T follicular helper cell (primary cell): ENCODE measurements around the gene LSM4.
"Not testable (repeated sequence)": the region's sequence is repeated elsewhere in the genome, so short reads cannot be mapped to it uniquely, and the experiment has no call there.

ENCODE experiments used
- DNase-seq: peaks from one replicate; pipeline ENCODE4 v3.0.0-alpha.2; 2020; ENCODE audit warnings: low read depth

Gene LSM4

DNA sequence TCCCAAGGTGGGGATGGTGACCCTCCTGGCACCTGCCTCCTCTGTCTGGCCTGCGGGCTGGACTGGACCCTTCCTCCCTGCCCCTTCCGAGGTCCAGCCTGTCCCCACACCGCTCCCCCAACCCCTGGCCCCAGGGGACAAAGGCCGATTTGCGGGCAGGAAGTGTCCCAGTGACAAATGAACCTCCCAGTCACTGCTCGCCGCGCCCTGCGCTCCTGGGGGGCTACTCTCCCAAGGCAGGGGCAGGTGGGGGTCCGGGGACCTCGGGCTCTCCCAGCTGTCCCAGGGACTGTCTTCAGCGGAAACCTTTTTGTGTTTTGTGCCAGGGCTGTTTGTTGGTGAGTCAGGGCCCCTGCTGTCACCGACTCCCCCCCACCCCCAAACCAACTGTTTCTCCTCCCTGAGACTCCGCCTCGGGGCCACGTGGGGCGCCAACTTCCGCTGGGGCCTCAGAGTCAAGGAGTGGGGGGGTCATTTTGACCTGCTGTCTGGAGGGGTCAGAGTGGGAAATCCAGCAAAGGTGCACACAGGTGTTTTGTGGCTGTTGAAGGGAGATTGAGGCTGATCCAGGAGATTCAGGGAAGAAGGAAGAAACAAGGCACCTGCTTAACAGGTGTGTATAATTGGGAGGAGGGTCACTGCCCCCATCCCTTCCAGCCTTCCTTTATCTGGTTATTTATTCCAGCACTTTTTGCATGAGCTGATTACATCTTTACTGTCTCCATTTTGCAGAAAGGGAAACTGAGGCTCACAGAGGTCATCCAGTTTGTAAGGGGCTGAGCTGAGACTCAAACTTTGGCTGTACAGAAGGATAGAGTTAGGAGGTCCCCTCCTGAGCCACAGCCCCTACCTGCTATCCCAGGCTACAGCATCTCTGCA, 18.4 kb upstream of the LSM4 start:
- peak; percentile 36 for DNase-seq

- DNase-seq, result peak; percentile 33
Observed at GRCh38 chr19:18340190-18340989, 17.5 kb upstream of the LSM4 start, which contains the start of gene PGPEP1. Gene PGPEP1, plus strand, starts transcription at chr19:18340598. Its CDS starts 84 bp downstream, at chr19:18340682.

- no peak for DNase-seq
Observed at GRCh38 chr19:18339723-18340122, 16.8 kb upstream of the LSM4 start.

- DNase-seq, result no peak
Observed at GRCh38 chr19:18338541-18338940, 15.7 kb upstream of the LSM4 start.

DNA sequence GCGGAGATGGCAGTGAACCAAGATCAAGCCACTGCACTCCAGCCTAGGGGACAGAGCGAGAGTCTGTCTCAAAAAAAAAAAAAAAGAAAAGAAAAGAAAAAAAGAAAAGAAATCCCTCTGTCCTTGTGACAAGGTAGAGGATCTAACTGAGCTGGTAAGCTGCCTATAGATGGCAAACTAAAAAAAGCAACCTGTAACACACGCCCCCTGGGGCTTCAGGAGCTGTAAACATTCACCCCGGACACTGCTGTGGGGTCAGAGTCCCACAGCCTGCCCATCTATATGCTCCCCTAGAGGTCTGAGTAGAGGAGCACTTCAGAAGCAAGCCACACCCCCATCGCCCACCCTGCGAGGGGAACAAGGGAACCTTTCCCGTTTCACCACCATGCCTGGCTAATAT, 13.2 kb upstream of the LSM4 start:
- no peak for DNase-seq

GRCh38 chr19:18333680-18334079, 10.8 kb upstream of the LSM4 start:
- DNase-seq, result no peak

DNA sequence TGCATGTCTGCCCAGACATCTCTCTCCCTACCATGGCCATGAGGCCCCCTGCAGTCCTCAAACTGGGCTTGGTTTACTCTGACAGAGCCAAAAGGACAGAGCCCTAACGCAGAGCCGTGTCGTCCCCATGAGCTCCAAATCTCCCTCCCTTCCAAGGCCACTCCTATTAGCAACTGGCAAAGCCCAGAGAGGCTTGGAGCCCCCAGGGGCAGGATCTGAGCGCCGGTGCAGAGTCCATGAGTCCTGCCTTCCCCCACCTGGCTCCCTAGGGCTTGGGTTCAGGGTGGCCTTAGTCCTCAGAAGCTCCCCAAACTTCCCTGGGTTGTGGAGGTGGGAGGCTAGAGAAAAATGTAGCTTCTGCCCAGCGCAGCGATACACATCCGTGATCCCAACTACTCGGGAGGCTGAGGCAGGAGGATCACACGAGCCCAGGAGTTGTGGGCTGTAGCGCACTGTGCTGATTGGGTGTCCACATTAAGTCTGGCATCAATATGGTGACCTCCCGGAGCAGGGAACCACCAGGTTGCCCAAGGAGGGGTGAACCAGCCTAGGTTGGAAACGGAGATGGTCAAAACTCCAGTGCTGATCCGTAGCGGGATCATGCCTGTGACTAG, 10.1 kb upstream of the LSM4 start:
- no peak for DNase-seq

DNA sequence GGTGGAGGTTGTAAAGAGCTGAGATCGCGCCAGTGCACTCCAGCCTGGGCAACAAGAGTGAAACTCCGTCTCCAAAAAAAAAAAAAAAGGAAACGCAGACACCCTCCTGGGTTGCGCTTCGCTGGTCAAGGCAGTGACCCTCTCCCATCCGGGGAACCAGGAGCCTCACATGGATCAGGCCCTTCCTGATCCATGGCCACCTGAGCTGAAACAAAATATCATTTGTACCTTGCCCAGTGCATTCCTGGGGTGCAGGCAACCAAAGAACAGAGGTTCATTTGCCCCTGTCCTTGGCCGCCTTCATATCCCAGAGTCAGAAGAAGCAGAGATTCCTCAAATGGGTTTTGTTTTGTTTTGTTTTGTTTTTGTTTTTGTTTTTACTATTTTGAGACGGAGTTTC, 8.0 kb upstream of the LSM4 start:
- DNase-seq, result no peak

- no peak for DNase-seq
Observed at GRCh38 chr19:18329035-18329376, 6.1 kb upstream of the LSM4 start.

GRCh38 chr19:18328340-18329034, 5.6 kb upstream of the LSM4 start:
- peak; percentile 82 for DNase-seq

GRCh38 chr19:18326772-18327171, 3.9 kb upstream of the LSM4 start:
- no peak for DNase-seq

GRCh38 chr19:18324373-18324731, 1.5 kb upstream of the LSM4 start:
- not testable (repeated sequence) for DNase-seq

GRCh38 chr19:18322318-18322758, 538 bp downstream of the LSM4 start:
- no peak for DNase-seq

- DNase-seq, result no peak
Observed at GRCh38 chr19:18321734-18322102, 1.2 kb downstream of the LSM4 start.

GRCh38 chr19:18320865-18321733, 1.8 kb downstream of the LSM4 start:
- DNase-seq, result no peak

GRCh38 chr19:18319591-18320135, 3.2 kb downstream of the LSM4 start:
- no peak for DNase-seq

GRCh38 chr19:18317961-18318800, 4.7 kb downstream of the LSM4 start:
- DNase-seq, result no peak

DNA sequence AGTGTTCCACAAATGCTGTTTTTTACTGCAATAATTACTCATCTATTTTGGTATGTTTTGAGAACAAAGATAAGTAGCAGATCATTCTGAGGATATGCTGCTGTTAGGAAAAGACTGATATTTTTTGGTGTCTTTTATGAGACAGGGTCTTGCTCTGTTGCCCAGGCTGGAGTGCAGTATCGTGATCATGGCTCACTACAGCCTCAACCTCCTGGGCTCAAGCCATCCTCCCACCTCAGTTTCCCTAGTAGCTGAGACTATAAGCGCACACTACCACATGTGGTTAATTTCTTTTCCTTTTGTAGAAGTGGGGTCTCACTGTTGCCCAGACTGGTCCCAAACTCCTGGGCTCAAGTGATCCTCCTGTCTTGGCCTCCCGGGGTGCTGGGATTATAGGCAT, 9.5 kb downstream of the LSM4 start:
- no peak for DNase-seq

- DNase-seq, result no peak
Observed at GRCh38 chr19:18312092-18312534, 10.8 kb downstream of the LSM4 start.
